Measurements from ENCODE around the gene SNX20. TPM values are rescaled to one million over a fixed set of nuclear protein-coding genes. Genes with fewer than 3 reads are reported as not detected.

The SNX20 gene
- total and polyA plus RNA-seq, 2 of the 13 experiments (the other 11 are each of a cell fraction or from before 2014, with no cell fraction given): not detected

DNA sequence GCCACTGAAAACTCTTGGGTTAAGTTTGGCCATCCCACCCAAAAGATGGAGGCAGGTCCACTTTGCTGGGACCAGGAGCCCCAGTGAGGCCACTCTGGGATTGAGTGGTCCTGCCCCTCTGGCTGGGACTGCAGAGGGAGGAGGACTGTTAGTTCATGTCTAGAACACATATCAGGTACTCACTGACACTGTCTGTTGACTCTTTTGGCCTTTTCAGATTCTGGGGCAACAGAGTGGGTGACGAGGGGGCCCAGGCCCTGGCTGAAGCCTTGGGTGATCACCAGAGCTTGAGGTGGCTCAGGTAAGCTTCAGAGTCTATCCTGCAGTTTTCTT is 41.3 kb upstream of the SNX20 start:
- ATAC-seq (no peak), FAIRE-seq (no peak), DNase-seq (ENCODE audit: low spot score) (no peak)
- Histone ChIP-seq H3K4me3 (replicated peaks in 1 of 3; ENCODE audit: insufficient read depth in 1 of 3, low read depth in 2 of 3, low read length in 3 of 3) (no peak overlapping the region), H3K79me2 (ENCODE audit: insufficient read depth, low read length) (no peaks in the 10 kb centered on the region), H3K4me1 (ENCODE audit: insufficient read depth, low read length) (peaks cover 33% of the 10 kb centered on the region), H2AFZ (ENCODE audit: low read length) (no peak overlapping the region), H3K9me3 (ENCODE audit: low read length) (no peaks in the 10 kb centered on the region), H3K36me3 (replicated peaks in 1 of 2; ENCODE audit: control insufficient read depth in 1 of 2, insufficient read depth in 2 of 2, low read length in 2 of 2) (no peaks in the 10 kb centered on the region), H3K9ac (ENCODE audit: insufficient read depth, low read depth, low read length) (no peak overlapping the region), H3K27ac (ENCODE audit: extremely low read length, insufficient read depth, low read length) (no peak overlapping the region), H3K4me2 (ENCODE audit: low read depth, low read length) (no peak overlapping the region), H3K27me3 (ENCODE audit: control insufficient read depth in 1 of 2, insufficient read depth in 2 of 2, low read length in 2 of 2) (peaks cover 0 to 1% of the 10 kb centered on the region in 2 experiments; a peak in 1 of 5 replicates), H4K20me1 (ENCODE audit: insufficient read depth, low read length) (no peaks in the 10 kb centered on the region)
- WGBS (ENCODE audit: low lambda C conversion rate): 70% methylated on average over 1 of the region's 1 CpG
- intact Hi-C loops (cut with micrococcal nuclease; ENCODE audit: unreplicated experiment) (no loop called here), in situ Hi-C loops (cut with HindIII; ENCODE audit: extremely low pct_ligation_motif_present, low pct_unique_long_range_greater_than_20kb) (no loop called here)
- TF ChIP-seq GLI4 (CRISPR knock-in tag; IDR thresholded peaks at IDR 0.05; ENCODE audit: borderline replicate concordance) (no peak), ZGPAT (CRISPR knock-in tag; IDR thresholded peaks at IDR 0.05) (no peak), PRDM4 (CRISPR knock-in tag; IDR thresholded peaks at IDR 0.05; ENCODE audit: borderline replicate concordance) (no peak), ZHX1 (CRISPR knock-in tag; IDR thresholded peaks at IDR 0.05; ENCODE audit: low read depth) (no peak), ZNF251 (CRISPR knock-in tag; IDR thresholded peaks at IDR 0.05) (no peak)
- CTCF ChIA-PET (ENCODE audit: low intra/inter-chr PET ratio, low total read pairs): no interaction called here
- POLR2A ChIA-PET: no interaction called here
- no TSS peak for BruUV-seq (replicated peaks)

All from HepG2 (cell line).